Measurements from ENCODE around the gene NAAA. TPM values are rescaled to one million over a fixed set of nuclear protein-coding genes. Genes with fewer than 3 reads are reported as not detected.
"Not testable (repeated sequence)": the region's sequence is repeated elsewhere in the genome, so short reads cannot be mapped to it uniquely, and the experiment has no call there.

NAAA gene
- total RNA-seq, 1 donor from 2014 or later, result 8.9 TPM

DNA sequence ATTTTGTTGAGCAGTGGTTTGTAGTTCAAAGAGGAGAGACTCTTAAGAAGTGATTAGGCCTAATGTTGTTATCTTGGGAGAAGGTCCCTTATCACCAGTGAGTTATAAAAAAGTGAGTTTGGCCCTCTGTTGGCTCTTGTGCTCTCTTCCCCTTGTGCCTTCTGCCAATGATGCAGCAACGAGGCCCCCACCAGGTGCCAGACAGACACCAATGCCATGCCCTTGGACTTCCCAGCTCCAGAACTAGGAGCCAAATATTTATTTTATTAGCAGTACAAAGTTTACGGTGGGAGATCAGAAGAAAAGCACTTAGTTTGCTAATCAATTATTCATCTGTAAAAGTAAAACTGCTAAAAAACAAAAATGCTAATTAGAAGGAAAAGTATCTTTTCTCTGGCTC lies 22.7 kb upstream of the NAAA start:
- no peak for TF ChIP-seq CTCF (conservative IDR thresholded peaks at IDR 0.05; ENCODE audit: low read depth, low read length)
- no peak overlapping the region for H3K4me3 ChIP-seq (ENCODE audit: low read depth, low read length)
- DNase-seq (ENCODE audit: low read depth), result no peak

- DNase-seq (ENCODE audit: low read depth); H3K4me3 ChIP-seq (ENCODE audit: low read depth, low read length): not testable (repeated sequence)
Observed at GRCh38 chr4:75962072-75962471, 21.3 kb upstream of the NAAA start.

DNA sequence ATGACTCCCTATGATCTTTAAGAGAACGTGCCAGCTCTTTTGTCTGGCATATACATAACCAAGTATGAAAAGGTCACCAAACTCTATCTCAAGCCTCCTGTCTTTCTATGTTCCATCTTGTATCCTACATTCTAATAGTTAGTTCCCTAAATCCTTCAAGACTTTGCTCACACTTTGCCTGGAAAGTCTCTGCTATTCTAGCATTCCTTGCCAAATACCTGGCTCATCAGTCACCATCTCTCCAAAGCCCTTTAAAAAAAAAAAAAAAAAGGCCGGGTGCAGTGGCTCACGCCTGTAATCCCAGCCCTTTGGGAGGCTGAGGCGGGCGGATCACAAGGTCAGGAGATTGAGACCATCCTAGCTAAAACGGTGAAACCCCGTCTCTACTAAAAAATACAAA lies 17.7 kb upstream of the NAAA start:
- DNase-seq (ENCODE audit: low read depth); H3K4me3 ChIP-seq (ENCODE audit: low read depth, low read length): not testable (repeated sequence)

DNA sequence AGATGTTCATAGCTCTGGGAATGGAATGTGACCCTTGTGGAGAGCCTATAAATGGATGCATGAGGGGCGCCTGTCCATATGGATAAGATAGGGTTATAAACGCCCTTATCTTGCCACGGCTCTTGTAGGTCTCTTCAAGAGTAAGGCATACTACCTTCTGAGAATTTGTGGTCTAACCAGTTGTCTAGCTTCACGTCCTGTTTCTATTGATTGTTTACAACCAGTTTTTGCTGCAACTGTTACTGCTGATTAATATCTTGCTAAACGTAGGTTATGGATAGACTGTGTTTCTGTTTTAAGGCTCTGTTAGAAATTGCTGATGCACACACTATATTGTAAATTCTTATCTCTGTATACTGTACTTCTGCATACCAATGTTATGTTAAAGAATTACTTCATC lies 14.0 kb upstream of the NAAA start:
- H3K4me3 ChIP-seq (ENCODE audit: low read depth, low read length); DNase-seq (ENCODE audit: low read depth): not testable (repeated sequence)

GRCh38 chr4:75953509-75953908 lies 12.7 kb upstream of the NAAA start:
- H3K4me3 ChIP-seq (ENCODE audit: low read depth, low read length), result no peak overlapping the region
- TF ChIP-seq CTCF (conservative IDR thresholded peaks at IDR 0.05; ENCODE audit: low read depth, low read length), result no peak
- no peak for DNase-seq (ENCODE audit: low read depth)

DNA sequence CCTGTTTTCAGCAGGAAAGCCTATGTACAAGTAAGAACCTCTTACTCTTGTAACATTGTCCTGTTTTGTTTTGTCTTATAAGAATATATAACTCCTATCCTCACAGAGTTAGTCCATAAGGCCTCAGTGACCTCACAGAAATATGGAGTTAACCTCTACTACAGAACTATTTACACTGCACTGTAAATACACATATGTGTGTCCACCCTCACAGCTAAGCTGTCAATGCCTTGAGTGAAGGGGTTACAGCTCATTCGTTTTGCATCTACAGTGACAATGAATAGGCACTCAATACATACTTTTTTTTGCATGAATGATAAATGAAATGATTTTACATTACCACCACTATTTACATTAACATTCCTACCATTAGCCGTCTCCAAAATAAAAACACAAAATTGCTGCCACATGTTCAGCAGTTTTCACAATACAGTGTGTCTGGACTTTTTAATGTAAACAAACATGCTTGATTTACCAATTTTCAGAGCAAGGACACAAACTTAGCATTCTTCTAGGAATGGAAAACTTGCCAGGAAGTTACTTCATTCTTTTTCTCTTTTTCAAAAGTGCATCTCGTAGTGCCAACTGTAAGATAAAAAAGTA lies 9.5 kb upstream of the NAAA start:
- DNase-seq (ENCODE audit: low read depth), result no peak
- H3K4me3 ChIP-seq (ENCODE audit: low read depth, low read length), result no peak overlapping the region
- no peak for TF ChIP-seq CTCF (conservative IDR thresholded peaks at IDR 0.05; ENCODE audit: low read depth, low read length)

DNA sequence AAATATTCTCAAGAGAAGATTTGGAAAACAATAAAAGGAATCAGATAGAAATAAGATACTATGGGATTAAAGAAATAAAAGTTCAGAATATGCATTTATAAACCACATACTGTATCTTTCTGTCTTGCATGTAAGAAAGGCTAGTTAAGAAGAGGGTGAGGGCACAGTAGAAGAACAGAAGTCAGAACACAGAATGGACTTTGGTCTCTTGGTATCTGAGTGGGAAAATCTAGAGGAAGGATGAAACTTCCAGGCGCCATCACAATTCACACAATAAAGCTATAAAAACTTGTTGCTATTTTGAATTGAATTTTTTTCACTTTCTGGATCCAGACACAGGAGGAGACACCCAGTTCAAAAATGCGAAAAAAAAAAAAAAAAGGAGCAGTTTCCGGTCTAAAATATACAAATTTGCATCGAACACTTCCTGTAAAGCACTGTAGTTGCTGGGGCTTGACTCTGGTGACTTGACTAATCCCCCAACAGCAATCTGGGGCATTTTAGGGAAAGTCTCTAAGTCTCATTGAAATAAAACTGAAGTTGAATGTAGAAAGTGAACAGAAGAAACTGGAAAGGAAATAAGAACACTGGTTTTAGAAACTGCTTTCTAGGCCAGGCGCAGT lies 8.1 kb upstream of the NAAA start:
- no peak overlapping the region for H3K4me3 ChIP-seq (ENCODE audit: low read depth, low read length)
- TF ChIP-seq CTCF (conservative IDR thresholded peaks at IDR 0.05; ENCODE audit: low read depth, low read length), result no peak
- no peak for DNase-seq (ENCODE audit: low read depth)

DNA sequence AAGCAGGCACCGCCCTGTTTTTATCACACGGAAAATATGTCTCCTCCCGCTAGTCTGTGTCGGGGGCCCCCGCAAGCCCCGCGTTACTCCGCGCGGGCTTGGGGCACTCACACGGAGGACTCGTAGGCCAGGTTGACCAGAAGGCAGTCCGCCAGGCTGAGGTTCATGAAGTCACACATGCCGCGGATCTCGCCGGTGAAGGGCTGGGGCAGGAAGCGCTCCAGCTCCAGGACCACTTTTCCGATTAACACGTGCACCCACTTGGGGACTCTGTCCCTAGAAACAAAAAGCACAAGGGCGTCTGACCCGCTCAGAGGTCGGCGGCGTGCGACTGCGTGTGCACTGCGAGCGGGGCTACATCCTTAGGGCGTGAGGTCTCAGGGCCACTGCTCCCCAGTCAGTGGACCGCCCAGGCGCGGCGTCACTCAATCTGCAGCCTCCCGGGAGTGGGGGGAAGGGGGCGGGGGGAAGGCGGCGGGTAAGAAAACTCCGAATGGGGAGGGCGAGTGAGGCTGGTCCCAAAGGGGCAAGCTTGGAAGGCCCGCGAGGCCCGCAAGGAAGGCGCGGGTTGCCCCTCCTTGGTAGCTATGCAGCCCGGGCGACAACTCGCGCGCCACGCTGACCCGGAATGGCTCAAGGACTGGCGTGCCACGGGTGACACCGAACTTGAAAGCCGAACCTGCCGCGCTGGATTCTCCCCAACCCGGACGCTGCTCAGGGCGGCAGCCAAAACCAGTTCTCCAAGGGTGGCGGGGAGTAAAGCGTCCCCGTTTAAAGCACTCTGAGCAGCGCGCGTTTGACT lies 722 bp downstream of the NAAA start:
- no peak for DNase-seq (ENCODE audit: low read depth)

More for the DNA sequence above, 722 bp downstream of the NAAA start:
- H3K4me3 ChIP-seq (ENCODE audit: low read depth, low read length), result peak overlapping the region; percentile 82
- TF ChIP-seq CTCF (conservative IDR thresholded peaks at IDR 0.05; ENCODE audit: low read depth, low read length), result no peak

Data from epithelial cell of proximal tubule (primary cell).